ENCODE results near the gene DRG2. TPM values are rescaled to one million over a fixed set of nuclear protein-coding genes. Genes with fewer than 3 reads are reported as not detected.

The DRG2 gene
- total RNA-seq, 6 experiments from 2014 or later, result 30.6 to 38.1 (median 33.7) TPM

GRCh38 chr17:18102640-18103039 is 14.9 kb downstream of the DRG2 start:
- no peaks in the 10 kb centered on the region; the same call in none of the 2 replicates for H3K27me3 Mint-ChIP-seq (ENCODE audit: insufficient read depth)
- H3K4me1 Mint-ChIP-seq (ENCODE audit: low read depth), result no peaks in the 10 kb centered on the region
- no peaks in the 10 kb centered on the region for H3K9me3 Mint-ChIP-seq
- H3K36me3 Mint-ChIP-seq (ENCODE audit: low read depth), result no peaks in the 10 kb centered on the region; the same call in 1 of the 2 replicates
- H3K27ac Mint-ChIP-seq, result no peak overlapping the region
- H3K4me3 Mint-ChIP-seq, result no peak overlapping the region
- DNase-seq, result no peak
- no peak for TF ChIP-seq CTCF (IDR thresholded peaks at IDR 0.05)

GRCh38 chr17:18105027-18105426 is 17.3 kb downstream of the DRG2 start:
- no peak for TF ChIP-seq CTCF (IDR thresholded peaks at IDR 0.05)
- peaks cover 3% of the 10 kb centered on the region for H3K27me3 Mint-ChIP-seq (ENCODE audit: insufficient read depth)
- DNase-seq, result no peak
- no peaks in the 10 kb centered on the region for H3K4me1 Mint-ChIP-seq (ENCODE audit: low read depth)
- H3K9me3 Mint-ChIP-seq, result no peaks in the 10 kb centered on the region
- no peak overlapping the region for H3K27ac Mint-ChIP-seq
- H3K4me3 Mint-ChIP-seq, result no peak overlapping the region
- H3K36me3 Mint-ChIP-seq (ENCODE audit: low read depth), result no peaks in the 10 kb centered on the region; the same call in 1 of the 2 replicates

- H3K27ac Mint-ChIP-seq, result no peak overlapping the region
- H3K27me3 Mint-ChIP-seq (ENCODE audit: insufficient read depth), result peaks cover 3% of the 10 kb centered on the region
- no peak for DNase-seq
These were observed 17.8 kb downstream of the DRG2 start for GRCh38 chr17:18105595-18105994.

GRCh38 chr17:18106211-18106610 is 18.5 kb downstream of the DRG2 start:
- Mint-ChIP-seq H3K36me3 (ENCODE audit: low read depth) (no peaks in the 10 kb centered on the region; the same call in 1 of the 2 replicates), H3K4me1 (ENCODE audit: low read depth) (no peaks in the 10 kb centered on the region), H3K27me3 (ENCODE audit: insufficient read depth) (peaks cover 3% of the 10 kb centered on the region), H3K27ac (no peak overlapping the region), H3K9me3 (no peaks in the 10 kb centered on the region), H3K4me3 (no peak overlapping the region)
- TF ChIP-seq CTCF (IDR thresholded peaks at IDR 0.05), result no peak
- no peak for DNase-seq

More at GRCh38 chr17:18105595-18105994, 17.8 kb downstream of the DRG2 start:
- no peaks in the 10 kb centered on the region for H3K9me3 Mint-ChIP-seq
- TF ChIP-seq CTCF (IDR thresholded peaks at IDR 0.05), result no peak
- no peaks in the 10 kb centered on the region; the same call in 1 of the 2 replicates for H3K36me3 Mint-ChIP-seq (ENCODE audit: low read depth)
- no peak overlapping the region for H3K4me3 Mint-ChIP-seq
- H3K4me1 Mint-ChIP-seq (ENCODE audit: low read depth), result no peaks in the 10 kb centered on the region

GRCh38 chr17:18107061-18107790 is 19.5 kb downstream of the DRG2 start:
- DNase-seq, result no peak
- H3K36me3 Mint-ChIP-seq (ENCODE audit: low read depth), result no peaks in the 10 kb centered on the region; the same call in 1 of the 2 replicates

More at GRCh38 chr17:18107061-18107790, 19.5 kb downstream of the DRG2 start:
- Mint-ChIP-seq H3K9me3 (no peaks in the 10 kb centered on the region), H3K4me3 (no peak overlapping the region), H3K27ac (no peak overlapping the region), H3K4me1 (ENCODE audit: low read depth) (no peaks in the 10 kb centered on the region), H3K27me3 (ENCODE audit: insufficient read depth) (peaks cover 5% of the 10 kb centered on the region)
- TF ChIP-seq CTCF (IDR thresholded peaks at IDR 0.05), result no peak

Measured in HFFc6 (cell line).